Body of pancreas (tissue), 4 donors: ENCODE data around the gene ZNF354B. TPM values are rescaled to one million over a fixed set of nuclear protein-coding genes. Genes with fewer than 3 reads are reported as not detected.
"Not testable (repeated sequence)": the region's sequence is repeated elsewhere in the genome, so short reads cannot be mapped to it uniquely, and the experiment has no call there.

Source experiments
- ATAC-seq: fragments of 150-250 bp; one replicate; pipeline ENCODE4 v1.9.1; 2016
- DNase-seq, 4 donors: peaks; one replicate each; pipeline ENCODE4 v3.0.0-alpha.2; 2019
- H3K27ac ChIP-seq, 4 donors: fragments of 200-600 bp; sonication (generic); 1 replicate in 3 of 4; 2 replicates in 1 of 4; pipeline versions ENCODE4 v1.5.1 to v1.6.1; 2016 to 2019; ENCODE audit warnings: mild to moderate bottlenecking in 1 of 4, mixed read lengths in 1 of 4, moderate library complexity in 1 of 4
- H3K27me3 ChIP-seq, 2 donors: fragments of 200-600 bp; sonication (generic); one replicate each; pipeline ENCODE4 v1.6.0; 2016; ENCODE audit warnings: mild to moderate bottlenecking in 1 of 2
- H3K36me3 ChIP-seq, 2 donors: fragments of 200-600 bp; sonication (generic); replicated peaks in 1 of 2; 2 replicates each; pipeline ENCODE4 v1.5.1; 2016; ENCODE audit warnings: low read depth in 2 of 2; ENCODE audit not compliant: insufficient read depth in 1 of 2
- H3K4me1 ChIP-seq: fragments of 200-600 bp; sonication (generic); one replicate; pipeline ENCODE4 v1.6.0; 2016
- H3K4me3 ChIP-seq, 2 donors: fragments of 200-600 bp; sonication (generic); 1 replicate in 1 of 2; 2 replicates in 1 of 2; pipeline ENCODE4 v1.5.1; 2016 to 2019
- H3K9me3 ChIP-seq, 3 donors: fragments of 200-600 bp; sonication (generic); 1 replicate in 2 of 3; 2 replicates in 1 of 3; pipeline ENCODE4 v1.5.1; 2016
- CTCF ChIP-seq, 7 experiments: fragments of 450-650 bp in 4 of 7; fragments of 200-600 bp in 3 of 7; sonication (generic) in 3 of 7; IDR thresholded peaks; one replicate each; pipeline ENCODE4 v1.5.1; 2016 to 2019; ENCODE audit warnings: antibody characterized with exemption in 7 of 7
- POLR2A ChIP-seq, 3 donors: fragments of 450-650 bp; IDR thresholded peaks; one replicate each; pipeline ENCODE4 v1.6.1; 2016; ENCODE audit warnings: antibody characterized with exemption in 3 of 3, mild to moderate bottlenecking in 2 of 3
- WGBS, 2 donors: methylation state at CpG; one replicate each; pipeline ENCODE4 v1.1.5; 2017; 5-methylcytosine and 5-hydroxymethylcytosine counted together
- intact Hi-C: fragments of 100-400 bp; cut with DNase I; formaldehyde crosslinking; loops from one replicate; pipeline ENCODE4 v1.15.1; 2023
- total RNA-seq, 2 donors: library from RNA; depleted of rRNA; stranded (reverse); fragments of >200 nt; gene quantifications; one replicate each; pipeline ENCODE4 v1.1.0, GENCODE V29; 2016

Gene ZNF354B
- total RNA-seq, 2 donors from 2014 or later = 21.3 to 33.9 TPM

GRCh38 chr5:178836628-178837027, 23.1 kb upstream of the ZNF354B start:
- Histone ChIP-seq H3K4me1 (no peaks in the 10 kb centered on the region), H3K27me3 (no peaks in the 10 kb centered on the region), H3K4me3 (no peak overlapping the region), H3K27ac (no peak overlapping the region), H3K36me3 (no peaks in the 10 kb centered on the region), H3K9me3 (no peaks in the 10 kb centered on the region)
- no peak for DNase-seq
- no peak for TF ChIP-seq CTCF (IDR thresholded peaks at IDR 0.05)
- no peak for TF ChIP-seq POLR2A (IDR thresholded peaks at IDR 0.05)
- WGBS, 2 donors = 78 to 88% methylated on average over 4 of the region's 4 CpGs
- ATAC-seq = no peak
- intact Hi-C loops = loop anchor here (10.0 kb wide), 1 partner anchor 552 kb away; no protein-coding TSS in a partner anchor

GRCh38 chr5:178838695-178839318, 20.9 kb upstream of the ZNF354B start:
- H3K27ac ChIP-seq, DNase-seq, H3K9me3 ChIP-seq, H3K4me3 ChIP-seq, H3K27me3 ChIP-seq, ATAC-seq, H3K36me3 ChIP-seq, H3K4me1 ChIP-seq: not testable (repeated sequence)
- WGBS, 2 donors = 70 to 80% methylated on average over 20 to 28 of the region's 28 CpGs
- intact Hi-C loops = loop anchor here (10.0 kb wide), 1 partner anchor 554 kb away; no protein-coding TSS in a partner anchor

- H3K9me3 ChIP-seq = no peaks in the 10 kb centered on the region
- H3K36me3 ChIP-seq = no peaks in the 10 kb centered on the region
- ATAC-seq (peak; percentile 90), DNase-seq (peak; percentile 69 to 88 (median 86))
- H3K4me1 ChIP-seq = no peaks in the 10 kb centered on the region
- WGBS, 2 donors = 0 to 7% methylated on average over 2 to 6 of the region's 6 CpGs
- TF ChIP-seq POLR2A (IDR thresholded peaks at IDR 0.05) (no peak), CTCF (IDR thresholded peaks at IDR 0.05) (peak; percentile 51 to 90 (median 77))
- H3K27me3 ChIP-seq = no peaks in the 10 kb centered on the region
- H3K27ac ChIP-seq = no peak overlapping the region
- intact Hi-C loops = loop anchor here (10.0 kb wide), 1 partner anchor 555 kb away; no protein-coding TSS in a partner anchor
- no peak overlapping the region for H3K4me3 ChIP-seq
These were observed 20.4 kb upstream of the ZNF354B start for GRCh38 chr5:178839319-178839704.

GRCh38 chr5:178840399-178840798, 19.4 kb upstream of the ZNF354B start:
- H3K4me1 ChIP-seq, H3K4me3 ChIP-seq, DNase-seq, H3K27ac ChIP-seq, intact Hi-C loops, H3K27me3 ChIP-seq, H3K36me3 ChIP-seq, H3K9me3 ChIP-seq, ATAC-seq: not testable (repeated sequence)
- 66 to 81% methylated on average over 7 to 11 of the region's 11 CpGs for WGBS, 2 donors

- no peaks in the 10 kb centered on the region for H3K27me3 ChIP-seq
- no peaks in the 10 kb centered on the region for H3K4me1 ChIP-seq
- WGBS, 2 donors = 53 to 59% methylated on average over 5 of the region's 5 CpGs
- H3K4me3 ChIP-seq = no peak overlapping the region
- no peak overlapping the region for H3K27ac ChIP-seq
- intact Hi-C loops = no loop called here
- no peak for TF ChIP-seq POLR2A (IDR thresholded peaks at IDR 0.05)
- TF ChIP-seq CTCF (IDR thresholded peaks at IDR 0.05) = no peak
- DNase-seq (no peak), ATAC-seq (no peak)
- no peaks in the 10 kb centered on the region for H3K9me3 ChIP-seq
- no peaks in the 10 kb centered on the region for H3K36me3 ChIP-seq
These were observed 10.4 kb upstream of the ZNF354B start for GRCh38 chr5:178849316-178849715.

- DNase-seq = no peak
- intact Hi-C loops = no loop called here
- Histone ChIP-seq H3K4me1 (no peaks in the 10 kb centered on the region), H3K9me3 (no peaks in the 10 kb centered on the region), H3K36me3 (no peaks in the 10 kb centered on the region), H3K27ac (no peak overlapping the region), H3K27me3 (no peaks in the 10 kb centered on the region), H3K4me3 (no peak overlapping the region)
- 81 to 86% methylated on average over 3 of the region's 3 CpGs for WGBS, 2 donors
- ATAC-seq = no peak
- TF ChIP-seq CTCF (IDR thresholded peaks at IDR 0.05) = no peak
- no peak for TF ChIP-seq POLR2A (IDR thresholded peaks at IDR 0.05)
These were observed 7.8 kb upstream of the ZNF354B start for GRCh38 chr5:178851951-178852350.
